NCI-H2196 treated with DMSO at 0.1 percent for 48 hours (cell line): Measurements from ENCODE around the gene ARMC2.

Experiments
- DNase-seq: peaks from one replicate; lab custom pipeline; 2025; ENCODE audit not compliant: unreplicated experiment; lab: John Stamatoyannopoulos, UW

The ARMC2 gene

DNA sequence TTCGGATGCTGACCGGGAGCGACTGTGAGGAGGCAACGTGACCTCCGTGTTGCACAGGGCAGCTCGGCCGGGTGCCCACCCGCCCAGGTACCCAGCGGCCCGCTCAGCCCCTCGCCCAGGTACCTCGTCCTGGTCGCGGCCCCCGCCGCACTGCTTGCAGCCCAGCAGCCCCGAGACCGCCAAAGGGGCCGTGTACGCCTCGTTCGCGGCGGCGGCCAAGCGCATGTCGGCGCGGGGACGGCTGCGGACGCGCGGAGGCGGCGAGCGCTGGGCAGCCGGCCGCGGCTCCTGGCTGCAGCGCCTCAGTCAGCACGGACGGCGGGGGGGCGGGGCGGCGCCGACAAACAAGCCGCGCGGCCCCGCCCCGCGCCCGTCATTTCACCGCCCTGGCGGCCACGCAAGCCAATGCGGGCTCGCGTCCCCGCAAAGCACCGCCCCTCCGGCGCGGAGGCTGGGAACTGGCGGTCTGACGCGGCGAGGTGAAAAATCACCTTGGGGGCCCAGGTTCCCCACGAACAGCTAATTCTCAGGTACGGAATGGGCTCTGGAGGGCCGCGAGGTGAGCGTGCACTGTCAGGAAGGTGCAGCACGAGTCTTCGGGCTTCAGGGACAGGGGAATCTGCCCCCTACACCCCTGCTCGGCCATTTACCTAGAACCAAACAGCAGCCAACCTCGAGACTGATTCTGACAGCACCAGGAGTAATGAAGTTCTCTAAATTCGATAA lies 161.2 kb downstream of the ARMC2 start:
- DNase-seq = peak; percentile 78

DNA sequence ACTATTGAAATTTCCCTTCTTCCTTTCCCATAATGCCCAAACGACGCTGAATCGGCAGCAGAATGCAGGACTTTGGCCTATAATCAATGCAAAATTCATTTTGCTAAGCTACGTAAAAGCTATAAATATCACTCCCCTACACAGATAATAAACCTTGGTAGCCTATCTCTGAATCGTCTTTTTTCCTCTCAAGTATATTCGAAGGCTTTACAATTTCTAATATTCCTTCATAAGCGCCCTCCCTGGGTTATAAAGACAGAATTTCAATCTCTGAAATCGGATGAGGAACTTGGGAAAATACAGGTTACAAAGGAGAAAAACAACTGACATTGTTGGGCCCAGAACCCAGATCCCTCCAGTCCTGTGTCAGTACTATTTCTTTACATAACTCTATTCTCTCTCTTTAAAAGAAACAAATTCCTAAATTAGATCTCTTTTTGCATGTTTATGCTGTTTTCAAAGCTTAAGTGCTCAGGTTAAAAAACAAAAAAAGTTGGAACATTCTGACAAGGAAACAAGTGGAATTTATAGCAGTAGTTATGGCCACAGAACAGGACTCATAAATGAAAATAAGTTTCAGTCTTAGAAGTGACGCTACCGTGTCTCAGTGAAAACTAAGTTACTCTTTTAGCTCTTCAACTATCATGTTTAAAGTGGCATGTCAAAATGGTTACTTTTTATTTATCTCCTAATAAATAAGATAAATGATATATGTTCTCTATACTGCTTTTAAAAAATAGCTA lies 161.9 kb downstream of the ARMC2 start:
- no peak for DNase-seq

DNA sequence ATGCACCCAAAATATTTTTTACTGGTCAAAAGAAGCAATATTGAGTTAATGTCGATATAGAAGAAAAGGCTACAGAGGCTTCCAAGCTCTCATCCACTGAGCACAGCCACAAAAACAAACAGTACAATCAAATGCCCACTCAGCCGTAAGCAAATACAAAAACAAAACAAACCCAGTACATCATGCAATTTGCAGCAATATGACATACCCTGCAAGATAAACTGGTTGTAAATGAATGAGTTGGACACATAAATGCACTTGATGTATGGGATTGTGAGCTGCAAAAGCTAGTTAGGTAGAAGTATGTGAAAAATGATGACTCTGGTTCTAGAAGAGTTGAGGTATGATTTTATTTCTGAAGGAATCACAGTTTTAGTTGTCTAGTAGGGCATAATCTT lies 162.5 kb downstream of the ARMC2 start:
- DNase-seq = no peak

DNA sequence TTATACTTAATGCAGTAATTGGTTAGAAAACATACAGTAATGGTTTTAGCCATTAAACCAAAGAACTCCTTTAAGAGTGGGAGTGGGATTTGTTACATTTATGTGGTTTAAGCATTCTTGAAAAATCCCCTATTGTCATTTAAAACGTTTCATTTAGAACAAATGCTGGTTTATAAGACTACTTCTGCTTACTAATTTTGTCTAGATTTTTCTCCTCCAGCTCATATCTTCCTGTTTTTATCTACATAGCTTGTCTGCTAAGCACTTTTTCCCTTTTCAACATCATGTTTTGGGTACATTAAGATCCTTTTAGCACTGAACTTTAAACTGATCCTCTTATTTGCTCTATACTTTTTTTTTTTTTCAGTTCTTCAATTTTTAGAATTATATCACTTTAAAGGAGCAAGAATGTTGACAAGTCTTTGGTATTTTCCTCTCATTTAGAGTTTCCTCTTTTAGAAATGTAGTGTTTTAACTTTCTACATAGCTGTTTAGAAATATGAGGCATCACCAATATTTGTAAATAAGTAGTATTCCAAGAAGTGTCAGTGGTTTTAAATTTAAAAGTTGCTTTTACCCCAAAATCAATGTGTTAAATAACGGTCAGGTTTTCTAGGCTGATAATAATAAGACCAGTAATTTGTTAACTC lies 165.6 kb downstream of the ARMC2 start:
- no peak for DNase-seq

DNA sequence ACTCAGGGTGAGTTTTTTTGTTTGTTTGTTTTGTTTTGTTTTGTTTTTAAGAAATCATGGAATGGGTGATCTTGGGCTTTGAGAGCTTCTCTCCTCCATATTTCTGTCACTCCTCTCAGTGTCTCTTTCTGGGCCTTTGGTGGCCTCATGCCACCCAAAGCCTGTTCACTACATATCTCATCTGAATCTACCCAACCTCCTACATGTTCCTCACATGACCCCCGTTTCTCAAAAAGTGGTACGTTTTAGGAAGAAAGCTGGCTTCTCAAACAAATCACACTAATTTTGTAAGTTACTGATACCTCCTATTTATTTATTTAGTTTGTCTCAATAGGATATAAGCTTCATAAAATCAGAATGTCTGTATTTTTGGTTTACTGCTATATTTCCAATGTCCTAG lies 166.4 kb downstream of the ARMC2 start:
- DNase-seq = no peak

DNA sequence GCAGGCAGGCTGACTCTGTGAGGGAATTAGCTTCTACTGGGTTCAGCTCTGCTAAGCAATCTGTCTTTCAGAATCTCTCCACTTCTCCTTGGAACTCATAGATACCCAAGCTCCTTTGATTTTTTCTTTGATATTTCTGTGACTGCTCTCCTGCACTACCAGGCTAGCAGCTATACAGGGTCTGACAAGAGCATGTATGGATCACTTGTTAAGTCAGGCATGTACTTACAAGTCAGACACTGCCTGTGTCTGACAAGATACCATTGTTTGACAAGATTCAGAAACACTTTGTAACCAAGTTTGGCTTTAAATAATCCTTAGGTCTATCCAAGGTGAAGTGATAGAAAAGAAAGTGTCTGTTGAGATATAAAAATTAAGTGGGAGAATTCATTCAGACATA lies 167.0 kb downstream of the ARMC2 start:
- no peak for DNase-seq

DNA sequence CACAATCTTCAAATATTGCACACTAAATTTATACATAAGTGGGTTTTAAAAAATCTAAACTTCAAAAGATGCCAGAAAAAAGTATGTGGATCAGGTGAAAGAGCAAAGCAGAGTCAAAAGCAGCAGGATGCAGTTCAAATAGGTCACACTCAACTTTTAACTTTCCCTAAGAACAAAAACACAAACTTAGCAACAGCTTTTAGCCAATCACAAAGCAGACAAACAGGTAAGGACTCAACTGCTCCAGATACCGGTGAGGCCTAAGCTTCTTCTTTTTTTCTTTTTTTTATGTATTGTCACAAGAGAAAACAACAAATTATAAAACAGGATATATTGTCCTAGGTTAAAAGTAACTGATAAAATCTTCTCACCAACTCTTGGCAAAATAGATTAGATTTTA lies 171.7 kb downstream of the ARMC2 start:
- DNase-seq = no peak

DNA sequence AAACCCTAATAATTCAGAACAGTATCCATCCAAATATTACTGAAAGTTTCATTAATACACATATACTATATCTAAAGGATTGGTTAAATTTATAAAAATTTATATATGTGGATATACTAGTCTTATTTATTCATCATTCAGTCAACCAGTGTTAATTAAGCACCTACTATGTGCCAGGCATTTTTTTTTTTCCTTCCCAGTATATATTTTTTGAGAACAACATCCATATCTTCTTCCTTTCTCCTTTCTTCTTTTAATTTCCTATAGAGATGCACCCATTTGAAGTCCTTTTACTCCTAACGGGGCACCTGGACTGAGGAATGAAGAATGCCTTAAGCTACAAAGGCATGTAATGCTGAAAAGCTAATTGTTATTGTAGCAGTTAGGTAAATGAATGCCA lies 173.6 kb downstream of the ARMC2 start:
- DNase-seq = no peak

DNA sequence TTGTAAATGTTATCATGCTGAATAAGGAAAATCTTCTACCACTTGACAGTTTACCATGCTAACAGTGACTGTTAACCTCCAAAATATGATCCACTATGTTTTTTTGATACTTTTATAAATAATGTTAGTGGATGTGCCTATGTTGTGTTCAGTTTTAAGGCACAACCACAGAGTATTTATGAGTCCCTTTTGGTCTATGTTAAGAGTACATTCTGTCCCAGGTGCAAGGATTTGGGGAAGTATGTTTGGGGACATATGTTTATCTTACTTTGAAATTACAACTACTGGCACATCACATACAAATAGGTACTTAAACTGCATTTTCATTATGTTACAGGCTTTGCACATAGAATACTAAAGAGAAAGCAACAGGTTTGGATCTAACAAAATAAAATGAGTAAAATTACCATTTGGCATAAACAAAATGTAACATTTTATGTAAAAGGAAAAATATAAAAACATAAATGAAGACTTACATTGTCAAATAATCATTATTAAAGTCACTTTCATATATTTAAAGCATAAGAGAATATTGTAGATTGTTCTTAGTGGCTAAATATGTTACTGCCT lies 175.2 kb downstream of the ARMC2 start:
- DNase-seq = no peak
